ENCODE data around the gene SCUBE2.

DNA sequence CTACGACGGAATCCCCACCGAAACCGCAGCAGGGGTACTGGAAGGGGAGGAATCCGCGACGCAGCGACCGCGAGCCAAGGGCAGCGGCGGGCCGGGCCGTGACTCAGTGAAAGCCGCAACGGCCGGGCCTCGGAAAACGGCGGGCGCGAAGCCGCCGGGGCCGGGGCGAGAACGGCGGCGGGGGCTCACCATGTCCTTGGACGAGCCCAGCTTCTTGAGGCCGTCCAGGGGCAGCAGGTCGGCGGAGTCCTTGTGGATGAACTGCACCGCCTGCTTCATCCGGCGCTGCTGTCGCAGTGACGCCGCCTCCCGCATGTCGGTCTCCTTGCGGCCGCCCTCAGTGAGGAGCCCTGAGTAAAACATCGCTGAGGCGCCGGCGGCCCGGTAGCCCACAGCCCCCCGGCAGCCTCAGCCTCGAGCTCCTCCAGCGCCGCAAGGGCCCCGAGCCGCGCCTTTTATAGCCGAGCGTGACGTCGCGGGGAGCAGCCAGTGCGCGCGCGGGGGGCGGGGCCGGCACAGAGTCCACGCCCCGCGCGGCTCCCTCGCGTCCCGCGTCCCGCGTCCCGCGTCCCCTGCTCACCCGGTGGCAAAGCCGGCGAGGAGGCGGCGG lies 87.7 kb downstream of the SCUBE2 start, which contains the start of gene NRIP3:
- TF ChIP-seq NFIC (IDR thresholded peaks at IDR 0.05; ENCODE audit: borderline replicate concordance): no peak
- no peak for TF ChIP-seq CTCF (IDR thresholded peaks at IDR 0.05)
- no peak for TF ChIP-seq REST (IDR thresholded peaks at IDR 0.05; ENCODE audit: low read depth, low read length)
- TF ChIP-seq, protein P1, sequence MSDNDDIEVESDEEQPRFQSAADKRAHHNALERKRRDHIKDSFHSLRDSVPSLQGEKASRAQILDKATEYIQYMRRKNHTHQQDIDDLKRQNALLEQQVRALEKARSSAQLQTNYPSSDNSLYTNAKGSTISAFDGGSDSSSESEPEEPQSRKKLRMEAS (IDR thresholded peaks at IDR 0.05; ENCODE audit: low read depth): peak; percentile 91
- no peak for TF ChIP-seq POLR2AphosphoS5 (IDR thresholded peaks at IDR 0.05; ENCODE audit: low read depth, low read length)
- TF ChIP-seq RFX5 (IDR thresholded peaks at IDR 0.05; ENCODE audit: low read length): no peak
- TF ChIP-seq EP300 (IDR thresholded peaks at IDR 0.05; ENCODE audit: borderline replicate concordance in 1 of 2, low read depth in 1 of 2, low read length in 1 of 2): no peak
- no peak for TF ChIP-seq YY1 (IDR thresholded peaks at IDR 0.05; ENCODE audit: low read depth)
- TF ChIP-seq, protein P2, sequence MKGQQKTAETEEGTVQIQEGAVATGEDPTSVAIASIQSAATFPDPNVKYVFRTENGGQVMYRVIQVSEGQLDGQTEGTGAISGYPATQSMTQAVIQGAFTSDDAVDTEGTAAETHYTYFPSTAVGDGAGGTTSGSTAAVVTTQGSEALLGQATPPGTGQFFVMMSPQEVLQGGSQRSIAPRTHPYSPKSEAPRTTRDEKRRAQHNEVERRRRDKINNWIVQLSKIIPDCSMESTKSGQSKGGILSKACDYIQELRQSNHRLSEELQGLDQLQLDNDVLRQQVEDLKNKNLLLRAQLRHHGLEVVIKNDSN (IDR thresholded peaks at IDR 0.05; ENCODE audit: borderline replicate concordance, low read depth): no peak
- TF ChIP-seq FOXJ3 (CRISPR knock-in tag; IDR thresholded peaks at IDR 0.05): no peak

Data from SK-N-SH (cell line).